K562 (cell line): Measurements from ENCODE around the gene PRND. TPM values are rescaled to one million over a fixed set of nuclear protein-coding genes. Genes with fewer than 3 reads are reported as not detected.
A peak's percentile ranks its signal among the peaks of the same experiment; 100 is the strongest.

ENCODE experiments used
- ATAC-seq: fragments of 200-7000 bp; cut with Tn5 transposase; 3 replicates; pipeline ENCODE4 v1.9.1; 2020; ENCODE audit warnings: moderate library complexity
- BruUV-seq: library from RNA; stranded (reverse); fragments of 400-500 nt; replicated peaks from 2 replicates; lab custom pipeline; 2021; lab: Mats Ljungman, UMichigan
- CTCF ChIA-PET: fragments of 300-600 bp; formaldehyde crosslinking; extraction: SDS; loops from one replicate; lab custom pipeline; 2021; ENCODE audit warnings: low intra/inter-chr PET ratio; lab: Yijun Ruan, JAX
- POLR2A ChIA-PET: fragments of 300-600, 350-650 bp; sonication (Branson Sonifier 250); formaldehyde crosslinking; extraction: SDS; loops from one replicate; lab custom pipeline; 2021; ENCODE audit warnings: antibody characterized with exemption, inconsistent platforms; lab: Yijun Ruan, JAX
- DNase-seq, 4 experiments: peaks; one replicate each; pipeline versions ENCODE4 v3.0.0 to v3.0.0-alpha.2; 2011 to 2018; ENCODE audit warnings: low spot score in 3 of 4, mixed read lengths in 3 of 4; ENCODE audit errors: extremely low read depth in 1 of 4
- FAIRE-seq: peaks from 2 replicates; lab custom pipeline; 2011; peaks lifted over from hg19 to GRCh38; lab: Jason Lieb, UNC
- H2AFZ ChIP-seq: 2 replicates; pipeline ENCODE4 v1.6.0; 2011; ENCODE audit warnings: low read depth, low read length, control low read depth, inconsistent platforms
- H3K27ac ChIP-seq: fragments of 200-600 bp; 3 replicates; pipeline ENCODE4 v1.8.0; 2011; ENCODE audit warnings: low read depth, mild to moderate bottlenecking, control low read depth, inconsistent platforms, low read length, moderate library complexity, mixed read lengths; ENCODE audit errors: extremely low read depth
- H3K27me3 ChIP-seq, 2 experiments: fragments of 300-600 bp in 1 of 2; 2 replicates in 1 of 2; 3 replicates in 1 of 2; pipeline versions ENCODE4 v1.6.0 to v1.8.0; 2011; ENCODE audit warnings: inconsistent platforms in 2 of 2, low read length in 2 of 2, mild to moderate bottlenecking in 1 of 2, mixed read lengths in 1 of 2, moderate library complexity in 1 of 2; ENCODE audit not compliant: control insufficient read depth in 2 of 2, insufficient read depth in 2 of 2
- H3K36me3 ChIP-seq: fragments of 300-600 bp; 3 replicates; pipeline ENCODE4 v1.8.0; 2011; ENCODE audit warnings: mild to moderate bottlenecking, low read length, inconsistent platforms; ENCODE audit not compliant: control insufficient read depth, insufficient read depth
- H3K4me1 ChIP-seq, 2 experiments: fragments of 200-600 bp in 1 of 2; replicated peaks in 1 of 2; 2 replicates in 1 of 2; 3 replicates in 1 of 2; pipeline versions ENCODE4 v1.5.1 to v1.8.0; 2011; ENCODE audit warnings: inconsistent platforms in 2 of 2, low read length in 2 of 2, mild to moderate bottlenecking in 1 of 2, mixed read lengths in 1 of 2, moderate library complexity in 1 of 2; ENCODE audit not compliant: control insufficient read depth in 2 of 2, insufficient read depth in 2 of 2
- H3K4me2 ChIP-seq: 2 replicates; pipeline ENCODE4 v1.6.1; 2011; ENCODE audit warnings: low read length, control low read depth, inconsistent platforms, mixed read lengths; ENCODE audit not compliant: insufficient read depth
- H3K4me3 ChIP-seq: fragments of 200-600 bp; sonication (generic), shearing (Covaris generic); 2 replicates; pipeline ENCODE4 v1.5.1; 2016; ENCODE audit warnings: control low read depth, inconsistent platforms
- H3K79me2 ChIP-seq: fragments of 200-600 bp; 3 replicates; pipeline ENCODE4 v1.8.0; 2011; ENCODE audit warnings: low read length, inconsistent platforms; ENCODE audit not compliant: control insufficient read depth, insufficient read depth
- H3K9ac ChIP-seq, 2 experiments: 2 replicates each; pipeline versions ENCODE4 v1.6.0 to v1.6.1; 2011; ENCODE audit warnings: low read depth in 2 of 2, low read length in 2 of 2, control low read depth in 1 of 2, inconsistent platforms in 1 of 2, mild to moderate bottlenecking in 1 of 2, mixed read lengths in 1 of 2; ENCODE audit not compliant: insufficient read depth in 1 of 2
- H3K9me1 ChIP-seq: one replicate; pipeline ENCODE4 v1.6.0; 2011; ENCODE audit warnings: inconsistent platforms, mild to moderate bottlenecking, low read length, moderate library complexity; ENCODE audit not compliant: control insufficient read depth, insufficient read depth
- H3K9me3 ChIP-seq: replicated peaks from 2 replicates; pipeline ENCODE4 v1.5.1; 2011; ENCODE audit warnings: low read depth, low read length, inconsistent platforms; ENCODE audit not compliant: control insufficient read depth, insufficient read depth
- H4K20me1 ChIP-seq: replicated peaks from 2 replicates; pipeline ENCODE4 v1.6.1; 2011; ENCODE audit warnings: low read length, inconsistent platforms, mixed read lengths; ENCODE audit not compliant: control insufficient read depth, insufficient read depth
- ATF3 ChIP-seq, 2 experiments: fragments of 450-650 bp in 1 of 2; sonication (generic) in 1 of 2; formaldehyde crosslinking in 1 of 2; IDR thresholded peaks in 1 of 2; conservative IDR thresholded peaks in 1 of 2; 2 replicates each; pipeline versions ENCODE4 v1.6.1 to v1.8.1; 2016 to 2023; ENCODE audit warnings: mild to moderate bottlenecking in 2 of 2, moderate library complexity in 2 of 2, inconsistent platforms in 1 of 2, missing genetic modification reagents in 1 of 2
- CC2D1A ChIP-seq: fragments of 450-650 bp; IDR thresholded peaks from 2 replicates; pipeline ENCODE4 v1.6.1; 2017; ENCODE audit warnings: mild to moderate bottlenecking
- CEBPB ChIP-seq: fragments of 450-650 bp; IDR thresholded peaks from 2 replicates; pipeline ENCODE4 v1.6.1; 2016; ENCODE audit warnings: missing genetic modification characterization, missing compliant biosample characterization
- CHD1 ChIP-seq: fragments of 200-600 bp; sonication (generic); IDR thresholded peaks from one replicate; pipeline ENCODE4 v1.6.1; 2012; ENCODE audit warnings: mild to moderate bottlenecking, moderate library complexity, low read length, inconsistent platforms
- CTBP1 ChIP-seq: fragments of 450-650 bp; IDR thresholded peaks from 2 replicates; pipeline ENCODE4 v1.6.1; 2016; ENCODE audit warnings: borderline replicate concordance
- E2F3 ChIP-seq: fragments of 250-450 bp; sonication (Bioruptor Pico); IDR thresholded peaks from 2 replicates; pipeline ENCODE4 v1.4.0; 2020; ENCODE audit warnings: mild to moderate bottlenecking
- EZH2 ChIP-seq: IDR thresholded peaks from 2 replicates; pipeline ENCODE4 v1.6.1; 2012; ENCODE audit warnings: low read depth, mild to moderate bottlenecking, inconsistent platforms, low read length, borderline replicate concordance
- MTA3 ChIP-seq: fragments of 450-650 bp; formaldehyde crosslinking; IDR thresholded peaks from 2 replicates; pipeline ENCODE4 v1.6.1; 2017; ENCODE audit warnings: mild to moderate bottlenecking, borderline replicate concordance
- PML ChIP-seq: IDR thresholded peaks from 2 replicates; pipeline ENCODE4 v1.6.1; 2012; ENCODE audit warnings: low read length, inconsistent platforms
- RBM25 ChIP-seq: fragments of 200-400 bp; formaldehyde crosslinking; IDR thresholded peaks from 2 replicates; pipeline ENCODE4 v1.6.1; 2018; ENCODE audit warnings: low read length, low read depth, moderate library complexity; ENCODE audit not compliant: severe bottlenecking
- STAG1 ChIP-seq: sonication (generic); formaldehyde crosslinking; IDR thresholded peaks from 2 replicates; pipeline ENCODE4 v1.5.0; 2020; ENCODE audit warnings: missing genetic modification reagents, borderline replicate concordance
- TFAP4 ChIP-seq: sonication (generic); formaldehyde crosslinking; IDR thresholded peaks from 2 replicates; pipeline ENCODE4 v1.8.0; 2022; ENCODE audit warnings: missing genetic modification reagents, mild to moderate bottlenecking, moderate library complexity, borderline replicate concordance
- ZSCAN29 ChIP-seq: fragments of 450-650 bp; IDR thresholded peaks from 2 replicates; pipeline ENCODE4 v1.6.1; 2017
- WGBS: fragments of 100-300 bp; shearing (Covaris generic); methylation state at CpG from one replicate; pipeline ENCODE4 v1.1.6; 2016; ENCODE audit warnings: low coverage, mixed read lengths; ENCODE audit not compliant: insufficient coverage; ENCODE audit errors: missing lambda C conversion rate; 5-methylcytosine and 5-hydroxymethylcytosine counted together
- in situ Hi-C: fragments of 300-500 bp; cut with MboI; formaldehyde crosslinking; loops from 4 replicates; pipeline ENCODE4 v1.15.0; 2018; ENCODE audit warnings: inconsistent platforms, mixed read lengths
- intact Hi-C: fragments of 100-400 bp; cut with micrococcal nuclease; formaldehyde crosslinking; loops from 2 replicates; pipeline ENCODE4 v1.14.2; 2022
- polyA plus RNA-seq, 8 experiments: library from polyadenylated mRNA; depleted of rRNA in 4 of 8; stranded (reverse) in 5 of 8; unstranded in 3 of 8; fragments of >200 nt; fragmentation: Nextera tagmentation in 2 of 8; fragmentation: Illumina TruSeq in 1 of 8; extraction: Ambion mirVana in 2 of 8; extraction: Trizol in 1 of 8; gene quantifications; 2 replicates each; pipeline versions ENCODE4 v1.2.1 to v1.2.3, GENCODE V29; 2011 to 2014; ENCODE audit warnings: inconsistent platforms in 1 of 8, missing spikeins in 1 of 8
- total RNA-seq, 7 experiments: library from RNA; depleted of rRNA in 6 of 7; stranded (reverse); fragments of >200 nt in 6 of 7; fragmentation: Illumina TruSeq in 2 of 7; extraction: Trizol in 2 of 7; gene quantifications; 2 replicates each; pipeline versions ENCODE4 v1.2.1 to v1.2.3, GENCODE V29; 2011 to 2021; ENCODE audit warnings: low replicate concordance in 1 of 7
- TF ChIP-seq, protein P1 (sequence below): IDR thresholded peaks from 3 replicates; pipeline ENCODE4 v1.6.1; 2011; ENCODE audit warnings: borderline replicate concordance, mild to moderate bottlenecking; ENCODE audit not compliant: insufficient read length, insufficient read depth
- TF ChIP-seq, protein P2 (sequence below), 3 experiments: IDR thresholded peaks in 2 of 3; conservative IDR thresholded peaks in 1 of 3; 2 replicates each; pipeline ENCODE4 v1.5.1; 2011 to 2012; ENCODE audit warnings: low read length in 3 of 3, mild to moderate bottlenecking in 3 of 3, control low read depth in 2 of 3, improper control_type of control experiment in 1 of 3, inconsistent platforms in 1 of 3, low read depth in 1 of 3, mixed read lengths in 1 of 3, moderate library complexity in 1 of 3; ENCODE audit not compliant: insufficient read depth in 2 of 3

PRND gene
- total and polyA plus RNA-seq, 9 of the 15 experiments (the other 6 are each of a cell fraction or from before 2014, with no cell fraction given) = not detected

GRCh38 chr20:4720041-4720976 is 1.4 kb upstream of the PRND start (continued):
- TF ChIP-seq, protein P1, sequence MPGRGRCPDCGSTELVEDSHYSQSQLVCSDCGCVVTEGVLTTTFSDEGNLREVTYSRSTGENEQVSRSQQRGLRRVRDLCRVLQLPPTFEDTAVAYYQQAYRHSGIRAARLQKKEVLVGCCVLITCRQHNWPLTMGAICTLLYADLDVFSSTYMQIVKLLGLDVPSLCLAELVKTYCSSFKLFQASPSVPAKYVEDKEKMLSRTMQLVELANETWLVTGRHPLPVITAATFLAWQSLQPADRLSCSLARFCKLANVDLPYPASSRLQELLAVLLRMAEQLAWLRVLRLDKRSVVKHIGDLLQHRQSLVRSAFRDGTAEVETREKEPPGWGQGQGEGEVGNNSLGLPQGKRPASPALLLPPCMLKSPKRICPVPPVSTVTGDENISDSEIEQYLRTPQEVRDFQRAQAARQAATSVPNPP = no peak
- TF ChIP-seq STAG1 (peak; percentile 81; the same call in 1 of the 2 replicates), CC2D1A (peak; percentile 52; the same call in 1 of the 2 replicates)
- TF ChIP-seq, protein P2, sequence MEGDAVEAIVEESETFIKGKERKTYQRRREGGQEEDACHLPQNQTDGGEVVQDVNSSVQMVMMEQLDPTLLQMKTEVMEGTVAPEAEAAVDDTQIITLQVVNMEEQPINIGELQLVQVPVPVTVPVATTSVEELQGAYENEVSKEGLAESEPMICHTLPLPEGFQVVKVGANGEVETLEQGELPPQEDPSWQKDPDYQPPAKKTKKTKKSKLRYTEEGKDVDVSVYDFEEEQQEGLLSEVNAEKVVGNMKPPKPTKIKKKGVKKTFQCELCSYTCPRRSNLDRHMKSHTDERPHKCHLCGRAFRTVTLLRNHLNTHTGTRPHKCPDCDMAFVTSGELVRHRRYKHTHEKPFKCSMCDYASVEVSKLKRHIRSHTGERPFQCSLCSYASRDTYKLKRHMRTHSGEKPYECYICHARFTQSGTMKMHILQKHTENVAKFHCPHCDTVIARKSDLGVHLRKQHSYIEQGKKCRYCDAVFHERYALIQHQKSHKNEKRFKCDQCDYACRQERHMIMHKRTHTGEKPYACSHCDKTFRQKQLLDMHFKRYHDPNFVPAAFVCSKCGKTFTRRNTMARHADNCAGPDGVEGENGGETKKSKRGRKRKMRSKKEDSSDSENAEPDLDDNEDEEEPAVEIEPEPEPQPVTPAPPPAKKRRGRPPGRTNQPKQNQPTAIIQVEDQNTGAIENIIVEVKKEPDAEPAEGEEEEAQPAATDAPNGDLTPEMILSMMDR (IDR thresholded peaks at IDR 0.05 in 2 of 3, conservative IDR thresholded peaks at IDR 0.05 in 1 of 3; ENCODE audit: insufficient read depth in 2 of 3, low read depth in 1 of 3, low read length in 3 of 3) = peak; percentile 70 to 84 (median 83)

DNA sequence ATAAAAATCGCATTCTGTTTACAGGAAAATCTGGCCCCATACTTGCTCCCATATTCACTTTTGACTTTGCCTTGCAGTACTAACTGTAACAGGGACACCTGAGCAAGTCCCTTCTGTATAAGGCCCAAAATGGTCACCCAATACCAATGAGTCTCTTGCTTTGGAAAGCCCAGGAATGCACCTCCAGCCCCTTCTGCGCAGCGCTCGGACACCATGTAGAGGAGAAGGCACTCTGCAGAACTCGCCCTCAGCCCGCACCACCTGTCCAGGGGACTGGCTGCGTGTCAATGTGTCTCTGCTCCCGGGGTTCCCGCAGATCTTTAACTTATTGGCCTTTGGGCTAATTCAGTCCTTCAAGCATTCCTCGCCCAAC is 746 bp upstream of the PRND start:
- ChIA-PET CTCF (interaction anchor here (0.8 to 2.4 kb wide), 3 partner anchors 108 to 128 kb away, joined by 3 to 51 read pairs (median 26); no protein-coding TSS in a partner anchor), POLR2A (no interaction called here)
- WGBS = 2% methylated on average over 9 of the region's 10 CpGs
- no peak overlapping the region for H3K27ac ChIP-seq
- peaks cover 4 to 38% of the 10 kb centered on the region in 2 experiments; a peak in 3 of 5 replicates for H3K27me3 ChIP-seq
- no peak overlapping the region for H3K4me3 ChIP-seq
- no TSS peak for BruUV-seq
- ATAC-seq (peak; percentile 28; the same call in 2 of the 3 replicates), DNase-seq (no peak), FAIRE-seq (no peak)
- H3K9me1 ChIP-seq = no peaks in the 10 kb centered on the region
- no peak overlapping the region for H3K9ac ChIP-seq
- H3K4me2 ChIP-seq = no peak overlapping the region
- H3K4me1 ChIP-seq = no peaks in the 10 kb centered on the region
- H3K9me3 ChIP-seq = no peaks in the 10 kb centered on the region
- no peaks in the 10 kb centered on the region for H3K36me3 ChIP-seq
- no peak overlapping the region for H2AFZ ChIP-seq
- no peaks in the 10 kb centered on the region for H3K79me2 ChIP-seq
- in situ Hi-C loops (no loop called here), intact Hi-C loops (loop anchor here (1.0 kb wide), 2 partner anchors 107 to 114 kb away; no protein-coding TSS in a partner anchor)
- H4K20me1 ChIP-seq = no peaks in the 10 kb centered on the region
- no peak for TF ChIP-seq CTBP1
- TF ChIP-seq TFAP4 (CRISPR knock-in tag) = no peak
- TF ChIP-seq RBM25 = no peak
- TF ChIP-seq PML = no peak
- TF ChIP-seq CEBPB (tag) = no peak
- no peak for TF ChIP-seq MTA3
- TF ChIP-seq ZSCAN29 = no peak
- no peak for TF ChIP-seq ATF3 (IDR thresholded peaks at IDR 0.05)
- TF ChIP-seq ATF3 (CRISPR knock-in tag; conservative IDR thresholded peaks at IDR 0.05) = no peak
- no peak for TF ChIP-seq E2F3
- no peak for TF ChIP-seq EZH2
- TF ChIP-seq CHD1 = no peak
